Thymus (tissue), 11 donors: Measurements from ENCODE around the gene JMJD6. TPM values are rescaled to one million over a fixed set of nuclear protein-coding genes. Genes with fewer than 3 reads are reported as not detected.

Source experiments
- DNase-seq, 9 donors: peaks; one replicate each; pipeline ENCODE4 v3.0.0-alpha.2; 2013; ENCODE audit warnings: low spot score in 9 of 9, low read depth in 6 of 9, missing footprints in 1 of 9
- H3K27ac ChIP-seq, 2 donors: one replicate each; pipeline ENCODE4 v1.5.1; 2013; ENCODE audit warnings: control low read depth in 1 of 2, low read depth in 1 of 2, low read length in 1 of 2, mild to moderate bottlenecking in 1 of 2, moderate library complexity in 1 of 2
- H3K27me3 ChIP-seq, 2 donors: one replicate each; pipeline ENCODE4 v1.5.1; 2013; ENCODE audit warnings: low read length in 1 of 2; ENCODE audit not compliant: control insufficient read depth in 2 of 2, insufficient read depth in 1 of 2
- H3K36me3 ChIP-seq, 2 donors: one replicate each; pipeline ENCODE4 v1.5.1; 2013; ENCODE audit warnings: low read length in 1 of 2, mild to moderate bottlenecking in 1 of 2, moderate library complexity in 1 of 2; ENCODE audit not compliant: control insufficient read depth in 2 of 2, insufficient read depth in 2 of 2
- H3K4me1 ChIP-seq, 2 donors: one replicate each; pipeline ENCODE4 v1.5.1; 2013; ENCODE audit warnings: low read length in 2 of 2; ENCODE audit not compliant: control insufficient read depth in 2 of 2, insufficient read depth in 2 of 2
- H3K4me3 ChIP-seq, 2 donors: one replicate each; pipeline ENCODE4 v1.5.1; 2013; ENCODE audit warnings: low read length in 2 of 2, control low read depth in 1 of 2, mild to moderate bottlenecking in 1 of 2
- H3K9me3 ChIP-seq, 2 donors: one replicate each; pipeline ENCODE4 v1.5.1; 2013; ENCODE audit warnings: low read length in 1 of 2, mild to moderate bottlenecking in 1 of 2; ENCODE audit not compliant: control insufficient read depth in 2 of 2, insufficient read depth in 1 of 2
- WGBS: extraction: QIAGEN DNeasy Blood & Tissue Kit; methylation state at CpG from one replicate; pipeline ENCODE4 v1.1.7; 2013; 5-methylcytosine and 5-hydroxymethylcytosine counted together
- polyA plus RNA-seq: library from polyadenylated mRNA; stranded (reverse); fragments of 200-250 nt; gene quantifications from one replicate; pipeline ENCODE4 v1.2.3, GENCODE V29; 2013
- total RNA-seq: library from RNA; stranded (reverse); fragments of 120-200 nt; gene quantifications from one replicate; pipeline ENCODE4 v1.2.4, GENCODE V29; 2013
- donor health status: healthy.

JMJD6 gene
- total and polyA plus RNA-seq, 2 donors = 14.4 to 31.9 TPM

GRCh38 chr17:76686538-76687297, 39.7 kb downstream of the JMJD6 start:
- Histone ChIP-seq H3K27ac (no peak overlapping the region), H3K4me3 (no peak overlapping the region), H3K4me1 (peaks cover 0 to 31% of the 10 kb centered on the region in 2 donors), H3K27me3 (no peaks in the 10 kb centered on the region), H3K9me3 (peaks cover 0 to 4% of the 10 kb centered on the region in 2 donors), H3K36me3 (no peaks in the 10 kb centered on the region)
- 96% methylated on average over 15 of the region's 15 CpGs for WGBS
- DNase-seq = no peak

GRCh38 chr17:76685846-76686245, 40.6 kb downstream of the JMJD6 start:
- DNase-seq = no peak
- WGBS = 97% methylated on average over 8 of the region's 8 CpGs
- Histone ChIP-seq H3K36me3 (no peaks in the 10 kb centered on the region), H3K4me3 (no peak overlapping the region), H3K9me3 (peaks cover 0 to 4% of the 10 kb centered on the region in 2 donors), H3K27me3 (no peaks in the 10 kb centered on the region), H3K4me1 (peaks cover 5 to 39% of the 10 kb centered on the region in 2 donors), H3K27ac (no peak overlapping the region)

GRCh38 chr17:76685366-76685765, 41.0 kb downstream of the JMJD6 start:
- DNase-seq = no peak

GRCh38 chr17:76684756-76685155, 41.6 kb downstream of the JMJD6 start:
- DNase-seq = no peak
- H3K9me3 ChIP-seq = peaks cover 0 to 4% of the 10 kb centered on the region in 2 donors
- H3K36me3 ChIP-seq = no peaks in the 10 kb centered on the region
- H3K27me3 ChIP-seq = no peaks in the 10 kb centered on the region
- no peak overlapping the region for H3K27ac ChIP-seq
- WGBS = 89% methylated on average over 7 of the region's 7 CpGs
- peaks cover 7 to 46% of the 10 kb centered on the region in 2 donors for H3K4me1 ChIP-seq
- no peak overlapping the region for H3K4me3 ChIP-seq

More at GRCh38 chr17:76685366-76685765, 41.0 kb downstream of the JMJD6 start:
- no peak overlapping the region for H3K27ac ChIP-seq
- H3K4me3 ChIP-seq = no peak overlapping the region
- 95% methylated on average over 12 of the region's 12 CpGs for WGBS
- H3K4me1 ChIP-seq = peaks cover 7 to 44% of the 10 kb centered on the region in 2 donors
- H3K27me3 ChIP-seq = no peaks in the 10 kb centered on the region
- peaks cover 0 to 4% of the 10 kb centered on the region in 2 donors for H3K9me3 ChIP-seq
- no peaks in the 10 kb centered on the region for H3K36me3 ChIP-seq

- Histone ChIP-seq H3K9me3 (peaks cover 0 to 4% of the 10 kb centered on the region in 2 donors), H3K4me1 (peaks cover 8 to 46% of the 10 kb centered on the region in 2 donors), H3K27ac (no peak overlapping the region), H3K4me3 (no peak overlapping the region), H3K27me3 (no peaks in the 10 kb centered on the region), H3K36me3 (no peaks in the 10 kb centered on the region)
- WGBS = 82% methylated on average over 25 of the region's 25 CpGs
- no peak for DNase-seq
Measured at GRCh38 chr17:76683921-76684745, 42.3 kb downstream of the JMJD6 start.

GRCh38 chr17:76683011-76683755, 43.2 kb downstream of the JMJD6 start:
- WGBS = 87% methylated on average over 18 of the region's 18 CpGs
- Histone ChIP-seq H3K9me3 (peaks cover 0 to 4% of the 10 kb centered on the region in 2 donors), H3K27me3 (no peaks in the 10 kb centered on the region), H3K4me1 (peaks cover 14 to 48% of the 10 kb centered on the region in 2 donors), H3K36me3 (no peaks in the 10 kb centered on the region), H3K4me3 (no peak overlapping the region), H3K27ac (no peak overlapping the region)
- no peak for DNase-seq

- DNase-seq = no peak
- 91% methylated on average over 12 of the region's 12 CpGs for WGBS
- Histone ChIP-seq H3K36me3 (no peaks in the 10 kb centered on the region), H3K9me3 (peaks cover 0 to under 1% of the 10 kb centered on the region in 2 donors), H3K4me3 (no peak overlapping the region), H3K27me3 (no peaks in the 10 kb centered on the region), H3K4me1 (peaks cover 23 to 53% of the 10 kb centered on the region in 2 donors), H3K27ac (no peak overlapping the region)
Measured at GRCh38 chr17:76682296-76682695, 44.1 kb downstream of the JMJD6 start.

- no peaks in the 10 kb centered on the region for H3K36me3 ChIP-seq
- H3K27ac ChIP-seq = peak overlapping the region in 1 of 2 donors; percentile 15
- no peaks in the 10 kb centered on the region for H3K27me3 ChIP-seq
- H3K4me3 ChIP-seq = no peak overlapping the region
- DNase-seq = peak; percentile 52 to 89 (median 78)
- H3K4me1 ChIP-seq = peaks cover 24 to 60% of the 10 kb centered on the region in 2 donors
- WGBS = 74% methylated on average over 16 of the region's 16 CpGs
- H3K9me3 ChIP-seq = no peaks in the 10 kb centered on the region
Measured at GRCh38 chr17:76681222-76682137, 44.9 kb downstream of the JMJD6 start.
